ENCODE measurements around the gene ANKS1B.
"Not testable (repeated sequence)": the region's sequence is repeated elsewhere in the genome, so short reads cannot be mapped to it uniquely, and the experiment has no call there.

Gene ANKS1B

DNA sequence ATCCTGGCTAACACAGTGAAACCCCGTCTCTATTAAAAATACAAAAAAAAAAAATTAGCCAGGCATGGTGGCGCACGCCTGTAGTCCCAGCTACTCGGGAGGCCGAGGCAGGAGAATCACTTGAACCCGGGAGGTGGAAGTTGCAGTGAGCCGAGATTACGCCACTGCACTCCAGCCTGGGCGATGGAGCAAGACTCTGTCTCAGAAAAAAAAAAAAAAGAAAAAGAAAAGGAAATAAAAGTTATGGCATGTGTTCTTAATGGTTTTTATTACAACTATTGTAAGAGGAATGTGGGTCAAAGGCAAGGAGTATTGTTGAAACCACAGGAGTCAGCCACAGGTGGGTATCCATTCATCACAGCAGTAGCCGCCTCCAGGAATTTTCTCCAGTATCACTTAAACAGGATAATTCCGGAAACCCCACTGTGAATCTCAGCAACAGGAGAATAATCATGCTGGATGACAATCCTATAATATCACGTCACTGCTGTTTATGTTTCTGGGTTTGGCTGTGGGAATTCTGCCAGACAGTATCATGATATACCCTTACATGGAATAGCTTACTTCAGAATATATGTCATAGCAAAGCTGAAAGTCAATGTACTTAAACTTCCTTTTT is 1147.5 kb downstream of the ANKS1B start:
- DNase-seq, result not testable (repeated sequence)

DNA sequence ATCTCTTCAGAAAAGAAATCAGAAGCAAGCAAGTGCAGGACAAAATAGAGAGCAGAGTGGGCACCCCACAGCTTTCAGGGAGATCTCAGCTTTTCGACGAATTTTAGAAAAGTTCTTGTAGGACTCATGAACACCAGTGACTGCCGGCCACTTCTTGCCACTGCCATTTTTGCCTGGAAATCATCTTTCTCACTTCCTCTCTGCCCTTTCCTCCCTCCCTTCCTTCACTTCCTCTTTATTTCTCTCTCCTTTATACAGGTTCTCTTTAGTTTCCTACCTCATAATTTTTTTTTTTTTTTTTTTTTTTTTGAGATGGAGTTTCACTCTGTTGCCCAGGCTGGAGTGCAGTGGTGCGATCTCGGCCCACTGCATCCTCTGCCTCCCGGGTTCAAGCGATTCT is 1154.1 kb downstream of the ANKS1B start:
- no peak for DNase-seq

DNA sequence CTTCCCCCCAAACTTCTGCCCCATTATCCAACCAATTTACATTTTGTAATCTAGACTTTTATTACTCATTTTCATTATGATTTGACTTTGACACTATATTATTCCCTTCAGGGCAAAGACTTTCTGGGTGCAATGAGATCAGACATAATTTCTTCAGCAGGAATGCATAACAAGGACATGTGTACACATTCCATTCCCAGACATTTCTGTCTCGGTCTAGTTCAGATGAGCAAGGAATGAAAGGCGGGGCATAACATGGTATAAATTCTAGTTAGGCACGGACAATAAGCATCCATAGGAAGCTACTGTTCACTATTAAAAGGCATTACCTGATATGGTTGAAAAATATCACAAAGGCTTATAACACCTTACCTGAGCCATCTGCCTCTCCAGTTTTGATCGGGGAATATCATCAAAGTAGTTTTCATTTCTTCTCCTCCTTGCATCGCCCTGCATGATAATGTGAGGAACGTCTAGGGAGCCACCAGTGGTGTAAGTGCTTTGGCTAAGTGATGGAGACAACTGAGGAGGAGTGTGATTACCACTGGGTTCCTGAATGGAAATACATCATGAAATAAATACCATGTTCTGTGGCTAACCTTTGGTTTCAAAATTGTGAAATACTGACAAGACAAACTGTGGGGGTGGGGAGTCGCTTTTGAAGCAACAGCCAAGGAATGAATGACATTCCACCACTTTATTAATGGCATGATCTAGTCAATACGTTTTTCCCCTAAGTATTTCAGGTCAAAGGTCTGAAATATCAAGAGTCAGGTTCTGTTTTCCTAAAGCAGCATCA is 1155.7 kb downstream of the ANKS1B start:
- DNase-seq, result no peak

DNA sequence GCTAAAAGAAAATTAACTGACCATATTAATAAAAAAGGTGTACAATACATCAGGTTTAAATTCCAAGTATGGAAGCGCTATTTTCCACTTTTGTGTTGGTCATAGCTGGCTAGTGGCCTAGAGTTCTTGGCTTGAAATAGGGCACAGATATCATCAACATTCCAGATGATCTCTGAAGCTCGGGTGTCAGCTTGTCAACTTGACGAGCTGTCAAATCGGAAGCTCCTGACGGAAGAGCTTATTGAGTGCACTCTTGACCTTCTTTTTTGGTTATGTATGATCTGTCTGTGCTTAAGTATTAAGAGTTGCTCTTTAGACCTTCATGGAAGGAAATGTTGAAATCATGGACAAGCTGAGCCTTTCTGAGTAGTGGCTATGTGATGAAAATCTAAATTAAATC is 1161.7 kb downstream of the ANKS1B start:
- DNase-seq, result no peak

DNA sequence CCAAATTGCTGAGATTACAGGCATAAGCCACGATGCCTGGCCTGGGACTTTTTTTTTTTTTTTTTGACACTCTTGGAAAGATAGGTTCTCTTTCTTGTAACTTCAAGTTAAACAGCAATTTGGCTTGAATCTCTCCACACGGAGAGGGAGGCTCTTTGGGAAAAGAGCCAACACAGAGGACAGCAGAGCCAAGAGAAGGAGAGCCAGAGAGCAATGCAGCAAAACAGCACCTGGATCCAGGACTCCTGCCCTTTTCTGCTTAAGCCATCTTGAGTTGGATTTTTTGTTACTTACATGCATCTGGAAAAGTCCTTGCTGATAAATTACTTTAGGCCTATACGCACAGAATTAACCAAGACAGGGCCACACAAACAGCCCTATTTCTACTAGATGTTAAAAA is 1162.9 kb downstream of the ANKS1B start:
- no peak for DNase-seq

DNA sequence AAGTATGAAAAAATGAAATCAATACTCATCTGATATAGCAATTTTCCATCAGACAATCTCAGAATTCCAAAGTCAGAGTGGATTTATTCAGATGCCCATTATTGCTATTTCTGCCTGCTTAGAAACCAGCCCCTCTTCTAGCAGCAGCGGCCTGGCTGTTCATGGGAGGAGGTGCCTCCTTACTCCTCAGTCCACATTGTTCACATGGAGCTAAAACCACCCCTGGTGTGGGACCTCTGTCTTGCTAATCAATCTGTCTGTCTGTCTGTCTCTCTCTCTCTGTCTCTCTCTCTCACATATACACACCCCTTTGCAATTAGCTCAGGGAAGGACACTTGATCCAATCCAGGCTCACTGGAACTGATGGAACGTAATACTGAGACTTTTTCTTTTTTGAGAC is 1163.5 kb downstream of the ANKS1B start:
- no peak for DNase-seq

DNA sequence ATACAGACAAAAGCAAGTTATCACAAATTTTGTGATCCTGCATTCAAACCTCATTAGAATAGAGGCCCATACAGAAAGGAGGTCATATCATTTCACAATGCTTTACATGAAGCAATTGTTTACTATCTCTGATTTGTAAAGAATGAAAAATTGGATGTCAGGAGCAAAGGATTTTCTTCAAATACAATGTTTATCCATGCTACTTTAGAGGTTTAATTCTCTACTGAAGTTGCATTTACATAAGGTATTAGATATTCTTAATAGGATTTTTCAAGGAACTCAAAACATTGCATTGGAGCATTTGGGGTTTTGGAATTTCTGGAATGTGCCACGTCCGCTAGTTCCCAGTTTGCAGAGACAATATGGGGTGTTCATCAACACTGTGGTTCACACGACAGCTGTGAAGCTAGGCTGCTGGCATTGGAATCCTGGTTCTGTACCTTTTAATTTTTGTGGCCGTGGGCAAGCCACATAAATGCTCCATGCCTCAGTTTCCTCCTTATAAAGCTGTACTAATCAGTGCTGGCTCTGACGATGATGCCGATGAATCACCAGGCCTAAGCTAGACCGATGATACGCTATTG is 1164.8 kb downstream of the ANKS1B start:
- no peak for DNase-seq

DNA sequence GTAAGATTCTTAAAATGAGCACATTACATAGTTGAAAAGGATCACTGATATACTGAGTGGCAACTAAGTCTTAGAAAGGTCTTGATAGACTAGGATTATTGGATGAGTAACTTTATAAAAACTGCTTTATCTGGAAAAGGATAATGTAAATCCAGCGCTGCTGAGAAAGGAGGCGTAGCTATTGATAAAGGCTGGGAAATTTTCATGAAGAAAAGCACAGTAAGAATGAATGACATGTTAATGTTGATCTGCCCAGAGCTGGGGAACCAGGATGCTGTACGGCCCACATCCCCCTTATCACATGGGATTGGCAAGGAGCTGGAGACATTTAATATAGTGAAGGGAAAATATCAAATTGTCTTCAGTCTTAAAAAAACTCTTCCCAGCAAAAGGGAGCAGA is 1165.7 kb downstream of the ANKS1B start:
- DNase-seq, result no peak

DNA sequence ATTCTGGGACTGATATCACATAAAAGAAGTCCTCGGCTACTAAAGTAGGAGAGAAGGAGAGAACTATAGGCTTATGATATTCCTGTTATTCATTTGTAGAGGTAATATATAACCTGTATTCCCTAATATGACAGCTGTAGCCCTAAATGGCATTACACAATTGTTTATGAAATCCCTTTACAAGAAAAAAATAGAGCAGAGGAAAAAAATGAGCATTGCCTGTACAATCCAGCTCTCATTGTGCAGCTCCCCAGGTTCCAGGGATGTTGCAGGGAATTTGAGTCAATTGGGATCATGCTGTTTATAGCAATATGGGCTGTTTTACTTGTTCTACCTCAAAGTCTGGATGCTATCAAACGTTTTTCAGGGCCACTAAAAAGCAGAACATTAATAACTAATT is 1166.5 kb downstream of the ANKS1B start:
- no peak for DNase-seq

DNA sequence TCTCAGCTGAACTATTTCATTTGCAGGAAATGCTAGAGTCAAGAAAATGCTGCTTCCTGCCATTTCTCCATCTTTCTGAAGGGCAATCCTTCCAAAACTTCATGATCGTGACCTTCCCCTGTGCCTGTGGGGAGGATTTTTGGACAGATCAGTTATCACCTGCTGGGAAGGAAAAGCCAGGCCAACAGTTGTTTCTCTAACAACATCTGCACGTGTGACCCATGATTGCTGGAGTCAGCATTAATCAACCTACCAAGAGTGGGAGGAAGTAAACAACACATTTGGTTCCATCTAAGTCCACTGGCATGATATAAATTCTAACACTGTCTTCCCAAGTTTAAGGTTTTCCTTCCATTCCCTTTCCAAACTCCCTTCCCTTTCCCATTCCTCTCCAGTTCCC is 1167.0 kb downstream of the ANKS1B start:
- DNase-seq, result no peak

DNA sequence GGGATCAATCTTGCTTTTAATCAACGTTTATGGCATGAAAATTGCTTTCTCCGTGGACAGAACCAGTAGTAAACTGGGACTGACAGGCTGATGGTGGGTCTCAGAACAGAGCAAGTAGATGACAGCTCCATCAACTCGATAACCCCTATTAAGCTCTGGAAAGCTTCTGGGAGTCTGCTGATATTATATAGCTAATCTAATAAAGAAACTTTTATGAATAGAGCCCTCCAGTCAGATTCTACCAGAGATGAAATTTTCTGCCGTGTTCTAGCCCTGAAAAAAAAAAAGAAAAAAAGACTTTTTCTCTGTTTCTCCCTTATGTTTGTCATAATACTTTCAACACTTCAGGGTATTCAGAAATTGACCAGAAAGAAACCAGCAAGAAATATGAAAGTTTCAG is 1168.0 kb downstream of the ANKS1B start:
- DNase-seq, result no peak

DNA sequence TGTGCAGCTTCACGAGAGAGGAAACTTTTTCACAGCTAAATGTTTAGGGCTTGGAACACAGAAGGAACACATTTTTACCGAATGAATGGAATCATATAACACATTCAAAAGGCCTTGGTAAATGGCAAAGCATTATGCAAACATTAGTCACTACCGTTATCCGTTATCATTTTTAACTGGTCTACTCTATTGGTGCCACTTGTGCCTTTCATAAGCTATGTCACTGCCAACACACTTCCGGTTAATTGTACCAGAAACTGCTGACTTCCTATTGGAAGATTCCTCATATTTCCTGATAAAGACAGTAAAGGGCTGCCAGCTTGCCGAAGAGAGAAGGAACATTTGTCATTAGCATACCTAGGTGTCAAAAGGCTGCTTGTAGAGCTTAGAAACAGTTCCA is 1170.5 kb downstream of the ANKS1B start:
- DNase-seq, result no peak

DNA sequence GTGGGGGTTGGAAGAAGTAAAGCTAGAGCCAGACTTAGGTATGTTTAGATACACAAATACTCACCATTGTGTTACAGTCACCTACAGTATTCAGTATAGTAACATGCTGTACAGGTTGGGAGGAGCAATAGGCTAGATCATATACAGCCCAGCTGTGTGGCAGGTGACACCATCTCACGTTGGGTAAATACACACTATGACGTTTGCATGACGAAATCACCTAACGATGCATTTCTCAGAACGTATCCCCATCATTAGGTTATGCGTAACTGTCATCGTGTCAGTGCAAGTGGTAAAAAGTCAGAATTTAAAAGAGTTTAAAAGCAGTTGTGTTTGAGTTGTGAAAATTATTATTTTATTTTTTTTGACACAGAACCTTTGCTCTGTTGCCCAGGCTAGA is 1172.5 kb downstream of the ANKS1B start:
- DNase-seq, result no peak

DNA sequence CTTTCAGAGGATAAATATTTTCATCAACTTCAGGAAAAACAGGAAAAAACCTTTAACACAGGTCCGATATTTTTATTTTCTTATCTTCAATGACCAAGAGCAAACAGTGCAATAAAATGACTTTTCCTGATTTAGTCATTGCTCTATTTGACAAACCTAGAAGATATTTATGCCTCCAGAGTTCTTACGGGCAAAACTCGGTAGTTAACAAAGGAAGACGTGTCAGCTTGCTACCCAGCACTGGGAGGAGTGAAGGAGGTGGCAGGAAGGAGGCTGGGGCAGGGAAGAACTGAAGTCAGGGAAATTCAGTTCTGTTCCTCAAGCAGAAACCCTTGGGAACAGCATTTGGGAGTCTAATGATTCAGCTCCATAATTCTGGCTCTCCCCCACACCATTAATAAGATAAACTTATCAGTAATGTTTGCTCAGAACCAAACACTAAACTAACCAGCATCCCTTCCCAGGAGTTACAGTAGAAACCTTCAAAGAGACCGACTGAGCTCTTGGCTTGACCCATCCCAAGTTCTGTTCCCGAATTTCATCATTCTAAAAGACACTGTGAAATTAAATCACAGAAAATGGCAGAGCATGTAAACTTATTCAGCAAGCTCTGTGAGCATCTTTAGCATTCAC is 1176.4 kb downstream of the ANKS1B start:
- no peak for DNase-seq

DNA sequence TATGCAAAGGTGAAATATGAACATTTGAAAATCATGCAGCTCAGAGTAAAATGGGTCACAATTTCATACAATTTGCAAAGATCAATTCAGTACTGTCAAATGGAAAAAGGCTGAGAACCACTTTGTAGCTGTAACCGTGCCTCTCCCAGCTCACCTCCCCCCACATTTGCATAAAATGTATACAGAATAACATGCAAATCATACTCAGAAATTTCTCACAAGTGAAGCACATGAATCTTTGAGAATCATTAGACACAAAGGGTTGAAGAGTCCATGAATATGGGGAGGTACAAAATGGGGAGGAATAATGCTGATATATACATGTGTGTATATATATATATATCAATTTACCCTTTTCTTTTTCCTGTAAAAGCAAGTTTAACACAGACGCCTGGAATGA is 1177.5 kb downstream of the ANKS1B start:
- DNase-seq, result no peak

DNA sequence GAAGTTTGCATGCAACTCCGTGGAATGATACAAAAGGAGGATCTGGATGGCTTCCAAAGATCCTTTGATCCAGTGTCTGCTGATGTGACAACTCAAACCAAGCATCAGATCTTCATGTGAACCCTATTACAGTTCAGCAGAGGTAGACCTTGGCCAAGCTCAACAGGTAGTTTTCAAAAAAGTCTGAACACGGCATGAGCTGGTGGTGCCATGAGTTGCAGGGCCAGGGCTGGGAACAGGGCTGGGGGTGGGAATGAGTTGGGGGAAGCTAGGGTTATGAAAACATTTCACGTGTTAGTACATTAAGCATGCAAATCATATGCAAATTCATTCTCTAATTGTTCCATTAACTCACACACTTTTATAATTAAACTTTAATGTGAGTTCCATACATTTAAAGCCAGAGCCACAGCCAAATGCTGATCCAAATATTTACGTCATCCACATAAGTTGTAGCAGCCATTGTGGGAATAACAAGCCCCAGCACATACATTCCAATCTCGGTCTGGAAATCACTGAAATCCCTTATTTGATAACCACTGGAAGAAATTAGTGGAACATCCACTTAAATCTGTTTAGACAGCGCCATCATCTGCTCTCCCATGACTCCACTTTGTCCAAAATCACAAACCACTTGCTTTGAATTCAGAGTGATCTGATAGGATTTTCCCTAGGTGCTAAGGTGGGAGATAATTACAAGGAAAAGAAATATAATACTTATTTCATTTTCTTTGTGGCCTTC is 1181.1 kb downstream of the ANKS1B start:
- no peak for DNase-seq

DNA sequence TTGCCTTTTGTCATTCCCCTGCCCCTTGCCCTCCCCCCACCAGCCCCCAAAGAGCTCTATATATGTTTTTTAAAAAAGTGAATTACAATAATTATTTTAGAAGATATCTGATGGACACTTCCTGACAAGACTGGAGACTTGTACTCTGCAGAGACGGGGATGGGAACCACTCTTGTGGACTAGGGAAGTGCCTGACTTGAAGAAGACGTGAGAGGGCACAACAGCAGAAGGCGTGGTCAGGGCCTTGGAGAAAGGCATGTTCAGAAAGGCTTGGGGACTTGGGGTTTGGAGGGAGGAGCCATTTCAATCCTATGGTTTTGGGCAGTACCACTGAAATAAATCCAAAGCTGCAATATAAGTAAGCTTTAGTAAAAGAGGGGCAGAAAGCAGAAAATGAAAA is 1184.9 kb downstream of the ANKS1B start:
- DNase-seq, result no peak

DNA sequence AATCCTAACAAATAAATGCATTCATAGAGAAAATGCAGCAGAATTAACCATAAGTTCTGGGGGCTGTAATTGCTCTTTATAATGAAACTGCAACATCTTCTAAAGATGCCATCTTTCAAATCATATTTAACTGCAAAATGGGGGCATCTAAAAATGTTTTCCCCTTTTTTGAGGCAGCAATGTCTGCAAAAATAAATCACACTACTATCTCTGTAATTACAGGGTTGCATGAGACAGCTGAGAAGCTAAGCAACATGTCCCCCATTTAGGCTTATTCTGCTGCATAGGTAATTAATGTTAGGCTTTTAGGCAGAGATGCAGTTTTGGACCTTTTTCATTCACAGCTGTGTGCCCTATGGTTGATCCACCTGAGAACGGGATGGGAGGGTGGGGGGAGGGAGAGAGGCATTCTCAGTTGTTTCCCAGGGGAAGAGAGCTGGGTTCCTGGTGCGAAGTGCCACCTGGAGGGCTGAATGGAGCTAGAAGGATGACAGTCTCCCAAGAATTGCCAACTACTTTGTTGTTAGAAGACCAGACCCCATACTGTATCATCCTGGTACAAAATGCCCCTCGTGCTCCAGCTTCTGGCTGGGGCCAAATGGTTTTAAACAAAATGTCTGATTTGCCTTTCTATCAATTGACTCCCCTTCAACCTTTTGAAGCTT is 1185.5 kb downstream of the ANKS1B start:
- DNase-seq, result no peak

DNA sequence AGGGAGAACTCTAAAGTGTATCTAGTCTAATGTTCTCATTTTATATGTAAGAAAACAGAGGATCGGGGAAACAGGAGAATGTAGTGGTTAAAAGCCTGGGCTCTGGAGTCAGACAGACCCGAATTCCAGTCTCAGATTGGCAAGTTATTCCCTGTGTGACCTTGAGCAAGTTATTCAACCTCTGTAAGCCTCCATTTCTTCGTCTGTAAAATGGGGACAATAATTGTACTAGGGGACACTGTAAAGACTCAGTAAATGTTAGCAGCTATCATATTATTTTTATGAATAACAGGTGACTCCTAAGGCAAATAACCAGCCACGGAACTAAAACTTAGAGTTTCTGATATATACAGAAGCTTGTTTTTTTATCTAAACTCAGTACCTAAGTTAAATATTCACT is 1187.5 kb downstream of the ANKS1B start:
- DNase-seq, result no peak

DNA sequence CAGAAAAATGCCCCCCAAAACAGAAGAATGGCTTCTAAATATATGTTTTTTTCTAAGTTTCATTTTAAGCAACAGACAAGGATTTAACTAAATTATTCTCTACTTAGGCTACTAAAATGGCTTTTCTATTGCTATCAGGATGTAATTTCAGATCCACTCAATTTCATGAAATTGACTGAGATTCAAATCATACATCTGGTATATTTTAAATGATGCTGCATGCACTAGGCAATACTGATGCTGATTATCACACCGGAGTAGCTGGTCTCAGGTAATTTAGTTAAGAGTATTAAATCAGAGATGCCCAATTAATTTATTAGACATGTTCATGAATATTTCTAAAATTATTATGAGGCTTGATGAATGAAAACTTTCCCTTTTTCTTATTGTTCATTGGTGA is 1188.0 kb downstream of the ANKS1B start:
- DNase-seq, result no peak

DNA sequence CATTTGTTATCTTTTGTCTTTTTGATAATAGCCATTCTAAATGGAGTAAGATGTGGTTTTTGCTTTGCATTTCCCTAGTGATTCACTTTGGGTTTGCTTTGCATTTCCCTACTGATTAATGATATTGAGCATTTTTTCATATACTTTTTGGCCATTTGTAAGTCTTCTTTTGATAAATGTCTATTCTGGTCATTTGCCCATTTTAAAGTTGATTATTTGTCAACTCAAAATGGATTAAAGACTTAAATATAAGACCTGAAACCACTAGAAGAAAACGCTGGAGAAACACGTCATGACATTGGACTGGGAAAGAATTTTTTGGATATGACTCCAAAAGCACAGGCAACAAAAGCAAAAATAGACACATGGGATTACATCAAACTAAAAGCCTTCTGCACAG is 1191.6 kb downstream of the ANKS1B start:
- no peak for DNase-seq

DNA sequence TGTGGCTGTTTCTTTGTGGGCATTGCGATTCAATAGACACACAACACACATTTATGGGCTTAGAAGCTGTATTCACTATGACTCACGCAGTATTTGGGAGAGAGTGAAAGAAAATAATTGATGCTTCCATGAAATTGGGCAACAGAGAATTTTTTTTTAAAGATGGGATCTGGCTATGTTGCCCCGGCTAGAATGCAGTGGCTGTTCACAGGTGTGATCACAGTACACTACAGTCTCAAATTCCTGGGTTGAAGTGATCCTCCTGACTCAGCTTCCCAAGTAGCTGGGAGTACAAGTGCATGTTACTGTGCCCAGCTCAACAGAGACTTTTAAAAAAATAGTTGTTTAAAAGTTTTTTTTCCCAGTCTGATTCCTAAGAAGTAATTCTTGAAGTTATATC is 1193.3 kb downstream of the ANKS1B start:
- no peak for DNase-seq

DNA sequence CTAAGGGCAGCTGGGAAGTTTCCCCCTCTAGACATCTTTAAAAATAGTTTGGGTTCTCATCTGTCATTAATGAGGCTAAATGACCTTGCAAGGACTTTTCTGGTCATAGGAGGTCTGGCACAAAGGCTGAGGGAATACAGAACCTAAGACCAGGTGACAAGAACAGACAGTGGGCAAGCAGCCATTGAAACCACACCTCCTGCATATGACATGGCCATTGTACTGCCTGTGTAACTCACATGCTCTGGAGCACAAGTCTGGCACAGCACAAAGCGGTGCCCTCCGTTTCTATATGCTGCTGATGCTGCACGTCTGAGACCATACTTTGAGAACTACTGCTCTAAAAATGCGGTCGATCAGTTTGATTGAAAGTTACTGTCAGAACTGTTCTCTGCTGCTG is 1196.3 kb downstream of the ANKS1B start:
- DNase-seq, result no peak
